A673 (cell line): ENCODE data around the gene SF3B6. TPM values are rescaled to one million over a fixed set of nuclear protein-coding genes. Genes with fewer than 3 reads are reported as not detected.

Experiments used
- BruUV-seq: library from RNA; stranded (reverse); fragments of 400-500 nt; replicated peaks from 2 replicates; lab custom pipeline; 2021; lab: Mats Ljungman, UMichigan
- CTCF ChIA-PET: fragments of 300-600 bp; sonication (Branson Sonifier 250); formaldehyde crosslinking; loops from one replicate; lab custom pipeline; 2022; ENCODE audit warnings: antibody characterized with exemption; lab: Charles Lee
- POLR2A ChIA-PET: fragments of 300-600 bp; sonication (Branson Sonifier 250); formaldehyde crosslinking; loops from one replicate; lab custom pipeline; 2022; ENCODE audit warnings: antibody characterized with exemption; ENCODE audit not compliant: low non-redundant PET; lab: Charles Lee
- DNase-seq: peaks from one replicate; pipeline ENCODE4 v3.0.0-alpha.2; 2015; ENCODE audit warnings: low spot score
- H3K27ac ChIP-seq: fragments of 200-600 bp; sonication (generic); 2 replicates; pipeline ENCODE4 v1.5.1; 2016; ENCODE audit warnings: mixed run types, low read depth, mild to moderate bottlenecking, mixed read lengths, antibody characterized with exemption, low read length; ENCODE audit not compliant: poor library complexity, severe bottlenecking
- H3K27me3 ChIP-seq: fragments of 200-600 bp; sonication (generic); replicated peaks from 2 replicates; pipeline ENCODE4 v1.6.1; 2017; ENCODE audit warnings: mixed run types, low read depth, mild to moderate bottlenecking, mixed read lengths, antibody characterized with exemption, low read length; ENCODE audit not compliant: insufficient read depth, poor library complexity
- H3K36me3 ChIP-seq: fragments of 200-600 bp; sonication (generic); 2 replicates; pipeline ENCODE4 v1.6.1; 2016; ENCODE audit warnings: mixed run types, mild to moderate bottlenecking, mixed read lengths, antibody characterized with exemption, low read length; ENCODE audit not compliant: insufficient read depth, poor library complexity, severe bottlenecking
- H3K4me1 ChIP-seq: fragments of 200-600 bp; sonication (generic); 2 replicates; pipeline ENCODE4 v1.6.1; 2017; ENCODE audit warnings: mixed run types, mild to moderate bottlenecking, mixed read lengths, antibody characterized with exemption, low read length; ENCODE audit not compliant: insufficient read depth, poor library complexity, severe bottlenecking
- H3K4me3 ChIP-seq: fragments of 200-600 bp; sonication (generic); 2 replicates; pipeline ENCODE4 v1.5.1; 2016; ENCODE audit warnings: low read depth, mixed run types, mild to moderate bottlenecking, mixed read lengths, low read length; ENCODE audit not compliant: poor library complexity, severe bottlenecking
- H3K9me3 ChIP-seq: fragments of 200-600 bp; sonication (generic); 2 replicates; pipeline ENCODE4 v1.6.1; 2016; ENCODE audit warnings: mixed run types, low read depth, mild to moderate bottlenecking, mixed read lengths, antibody characterized with exemption, low read length; ENCODE audit not compliant: poor library complexity, severe bottlenecking
- EZH2 ChIP-seq: fragments of 200-600 bp; sonication (generic); IDR thresholded peaks from 2 replicates; pipeline ENCODE4 v1.6.1; 2017; ENCODE audit warnings: borderline replicate concordance, low read depth, mild to moderate bottlenecking, mixed read lengths, antibody characterized with exemption, low read length; ENCODE audit not compliant: poor library complexity, severe bottlenecking
- intact Hi-C: fragments of 100-400 bp; cut with micrococcal nuclease; formaldehyde crosslinking; loops from one replicate; pipeline ENCODE4 v1.10.0; 2022; ENCODE audit not compliant: unreplicated experiment
- total RNA-seq: library from RNA; stranded (reverse); gene quantifications from 2 replicates; pipeline ENCODE4 v1.2.3, GENCODE V29; 2021
- TF ChIP-seq, protein P1 (sequence below): fragments of 300-800, 200-600 bp; sonication (generic); conservative IDR thresholded peaks from 2 replicates; pipeline ENCODE4 v1.5.1; 2017; ENCODE audit warnings: low read depth, mild to moderate bottlenecking, antibody characterized with exemption, low read length, moderate library complexity, mixed read lengths

The SF3B6 gene
- total RNA-seq, 1 experiment from 2014 or later = 130 TPM

DNA sequence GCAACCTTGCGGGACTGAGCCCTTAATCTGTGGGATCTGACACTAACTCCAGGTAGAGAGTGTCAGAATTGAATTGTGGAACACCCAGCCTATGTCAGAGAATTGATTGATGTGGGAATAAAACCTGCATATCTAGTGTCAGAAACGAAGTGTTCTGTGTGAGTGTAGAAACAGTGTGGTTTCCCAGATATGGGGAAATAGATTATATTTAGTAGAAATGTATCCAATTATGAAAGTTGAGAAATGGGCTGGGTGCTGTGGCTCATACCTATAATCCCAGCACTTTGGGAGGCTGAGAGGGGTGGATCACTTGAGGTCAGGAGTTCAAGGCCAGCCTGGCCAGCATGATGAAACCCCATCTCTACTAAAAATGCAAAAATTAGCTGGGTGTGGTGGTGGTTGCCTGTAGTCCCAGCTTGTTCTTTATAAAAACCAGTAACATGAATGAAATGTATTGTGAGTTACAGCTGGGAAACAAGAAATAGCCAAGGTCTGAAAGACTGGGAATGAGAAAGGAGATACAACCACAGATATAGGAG is 12.8 kb upstream of the SF3B6 start:
- TF ChIP-seq, protein P1, sequence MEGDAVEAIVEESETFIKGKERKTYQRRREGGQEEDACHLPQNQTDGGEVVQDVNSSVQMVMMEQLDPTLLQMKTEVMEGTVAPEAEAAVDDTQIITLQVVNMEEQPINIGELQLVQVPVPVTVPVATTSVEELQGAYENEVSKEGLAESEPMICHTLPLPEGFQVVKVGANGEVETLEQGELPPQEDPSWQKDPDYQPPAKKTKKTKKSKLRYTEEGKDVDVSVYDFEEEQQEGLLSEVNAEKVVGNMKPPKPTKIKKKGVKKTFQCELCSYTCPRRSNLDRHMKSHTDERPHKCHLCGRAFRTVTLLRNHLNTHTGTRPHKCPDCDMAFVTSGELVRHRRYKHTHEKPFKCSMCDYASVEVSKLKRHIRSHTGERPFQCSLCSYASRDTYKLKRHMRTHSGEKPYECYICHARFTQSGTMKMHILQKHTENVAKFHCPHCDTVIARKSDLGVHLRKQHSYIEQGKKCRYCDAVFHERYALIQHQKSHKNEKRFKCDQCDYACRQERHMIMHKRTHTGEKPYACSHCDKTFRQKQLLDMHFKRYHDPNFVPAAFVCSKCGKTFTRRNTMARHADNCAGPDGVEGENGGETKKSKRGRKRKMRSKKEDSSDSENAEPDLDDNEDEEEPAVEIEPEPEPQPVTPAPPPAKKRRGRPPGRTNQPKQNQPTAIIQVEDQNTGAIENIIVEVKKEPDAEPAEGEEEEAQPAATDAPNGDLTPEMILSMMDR = no peak
- no peak for TF ChIP-seq EZH2
- intact Hi-C loops = no loop called here

DNA sequence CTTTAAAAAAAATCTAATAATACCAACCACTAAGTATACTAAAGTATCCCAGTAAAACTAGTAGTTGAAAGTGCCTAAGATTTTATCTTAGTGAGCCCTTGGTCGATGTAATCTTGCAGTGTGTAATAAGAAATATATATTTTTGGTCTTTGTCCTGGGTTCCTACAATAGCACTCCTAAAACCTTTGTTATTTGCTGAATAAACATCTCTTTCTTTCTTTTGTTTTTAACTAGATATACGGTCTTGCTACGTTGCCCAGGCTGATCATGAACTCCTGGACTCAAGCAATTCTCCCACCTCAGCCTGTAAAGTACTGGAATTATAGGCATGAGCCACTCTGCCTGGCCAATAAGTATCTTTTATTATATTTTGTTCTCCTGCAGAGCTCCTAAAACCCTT is 10.9 kb upstream of the SF3B6 start:
- no TSS peak for BruUV-seq
- Histone ChIP-seq H3K9me3 (no peaks in the 10 kb centered on the region), H3K27me3 (no peaks in the 10 kb centered on the region), H3K27ac (no peak overlapping the region), H3K4me1 (peaks cover 4% of the 10 kb centered on the region), H3K4me3 (no peak overlapping the region), H3K36me3 (no peaks in the 10 kb centered on the region)
- no peak for DNase-seq
- intact Hi-C loops = no loop called here
- CTCF ChIA-PET = no interaction called here
- POLR2A ChIA-PET = no interaction called here
- TF ChIP-seq, protein P1 = no peak
- no peak for TF ChIP-seq EZH2

More for the DNA sequence above, 12.8 kb upstream of the SF3B6 start:
- Histone ChIP-seq H3K36me3 (no peaks in the 10 kb centered on the region), H3K9me3 (no peaks in the 10 kb centered on the region), H3K4me1 (peaks cover 2% of the 10 kb centered on the region), H3K4me3 (no peak overlapping the region), H3K27me3 (no peaks in the 10 kb centered on the region), H3K27ac (no peak overlapping the region)
- ChIA-PET POLR2A (no interaction called here), CTCF (no interaction called here)
- BruUV-seq = no TSS peak
- no peak for DNase-seq

DNA sequence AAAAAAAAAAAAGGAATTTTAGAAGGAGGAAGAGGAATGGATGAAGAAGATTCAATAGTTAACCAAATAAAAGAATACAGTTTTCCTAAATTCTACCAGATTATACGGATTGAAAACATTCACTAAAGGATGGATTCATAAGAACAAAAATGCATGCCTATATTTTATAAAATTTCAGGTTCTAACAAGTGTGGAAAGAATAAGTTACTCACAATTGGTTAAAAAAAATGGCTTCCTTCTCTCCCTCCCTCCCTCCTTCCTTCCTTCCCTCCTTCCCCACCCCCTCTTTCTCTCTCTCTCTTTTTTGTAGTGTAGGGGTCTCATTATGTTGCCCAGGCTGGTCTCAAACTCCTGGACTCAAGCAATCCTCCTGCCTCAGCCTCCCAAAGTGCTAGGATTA is 10.1 kb upstream of the SF3B6 start:
- H3K4me3 ChIP-seq = no peak overlapping the region
- ChIA-PET CTCF (no interaction called here), POLR2A (no interaction called here)
- TF ChIP-seq, protein P1 = no peak
- TF ChIP-seq EZH2 = no peak
- DNase-seq = no peak
- no peaks in the 10 kb centered on the region for H3K9me3 ChIP-seq
- no peaks in the 10 kb centered on the region for H3K36me3 ChIP-seq
- H3K27me3 ChIP-seq = no peaks in the 10 kb centered on the region
- H3K27ac ChIP-seq = no peak overlapping the region
- no TSS peak for BruUV-seq
- peaks cover 4% of the 10 kb centered on the region for H3K4me1 ChIP-seq
- intact Hi-C loops = no loop called here
